ENCODE data around the gene PIK3CA.

PIK3CA gene

GRCh38 chr3:179174316-179174715, 26.2 kb downstream of the PIK3CA start:
- no peak for TF ChIP-seq SIN3A (IDR thresholded peaks at IDR 0.05; ENCODE audit: borderline replicate concordance, insufficient read depth, low read length)

GRCh38 chr3:179174898-179175297, 26.7 kb downstream of the PIK3CA start:
- no peak for TF ChIP-seq SIN3A (IDR thresholded peaks at IDR 0.05; ENCODE audit: borderline replicate concordance, insufficient read depth, low read length)
- TF ChIP-seq REST (IDR thresholded peaks at IDR 0.05; ENCODE audit: insufficient read depth in 1 of 2, low read depth in 2 of 2, low read length in 2 of 2), result no peak
- TF ChIP-seq POLR2AphosphoS5 (IDR thresholded peaks at IDR 0.05; ENCODE audit: low read depth, low read length), result no peak
- TF ChIP-seq FOXP2 (optimal IDR thresholded peaks at IDR 0.05; ENCODE audit: borderline replicate concordance, extremely low read depth, extremely low read length, insufficient read depth), result no peak
- no peak for TF ChIP-seq TAF1 (IDR thresholded peaks at IDR 0.05; ENCODE audit: borderline replicate concordance, insufficient read depth, low read length)

GRCh38 chr3:179175358-179175757, 27.2 kb downstream of the PIK3CA start:
- TF ChIP-seq REST (IDR thresholded peaks at IDR 0.05; ENCODE audit: insufficient read depth in 1 of 2, low read depth in 2 of 2, low read length in 2 of 2), result no peak
- no peak for TF ChIP-seq POLR2AphosphoS5 (IDR thresholded peaks at IDR 0.05; ENCODE audit: low read depth, low read length)
- TF ChIP-seq SIN3A (IDR thresholded peaks at IDR 0.05; ENCODE audit: borderline replicate concordance, insufficient read depth, low read length), result no peak
- no peak for TF ChIP-seq FOXP2 (optimal IDR thresholded peaks at IDR 0.05; ENCODE audit: borderline replicate concordance, extremely low read depth, extremely low read length, insufficient read depth)
- no peak for TF ChIP-seq TAF1 (IDR thresholded peaks at IDR 0.05; ENCODE audit: borderline replicate concordance, insufficient read depth, low read length)

DNA sequence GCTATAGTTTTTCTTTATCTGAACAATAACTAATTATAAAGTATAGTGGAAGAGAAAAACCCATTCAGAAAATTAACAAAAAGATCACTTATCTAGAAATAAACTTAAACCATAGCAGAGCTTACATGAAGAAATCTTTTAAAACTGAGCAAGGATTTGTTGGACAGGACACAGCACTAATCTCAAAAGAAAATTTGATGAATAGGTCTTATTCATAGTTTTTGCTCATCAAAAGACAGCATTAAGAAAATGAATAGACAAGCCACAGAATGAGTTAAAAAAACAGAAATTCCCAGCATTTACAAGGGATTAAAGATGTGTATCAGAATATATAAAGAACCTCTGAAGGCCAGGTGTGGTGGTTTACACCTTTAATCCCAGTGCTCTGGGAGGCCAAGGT, 29.5 kb downstream of the PIK3CA start:
- TF ChIP-seq FOXP2 (optimal IDR thresholded peaks at IDR 0.05; ENCODE audit: borderline replicate concordance, extremely low read depth, extremely low read length, insufficient read depth) (no peak), TAF1 (IDR thresholded peaks at IDR 0.05; ENCODE audit: borderline replicate concordance, insufficient read depth, low read length) (no peak), POLR2AphosphoS5 (IDR thresholded peaks at IDR 0.05; ENCODE audit: low read depth, low read length) (no peak), SIN3A (IDR thresholded peaks at IDR 0.05; ENCODE audit: borderline replicate concordance, insufficient read depth, low read length) (no peak), REST (IDR thresholded peaks at IDR 0.05; ENCODE audit: insufficient read depth in 1 of 2, low read depth in 2 of 2, low read length in 2 of 2) (no peak)

DNA sequence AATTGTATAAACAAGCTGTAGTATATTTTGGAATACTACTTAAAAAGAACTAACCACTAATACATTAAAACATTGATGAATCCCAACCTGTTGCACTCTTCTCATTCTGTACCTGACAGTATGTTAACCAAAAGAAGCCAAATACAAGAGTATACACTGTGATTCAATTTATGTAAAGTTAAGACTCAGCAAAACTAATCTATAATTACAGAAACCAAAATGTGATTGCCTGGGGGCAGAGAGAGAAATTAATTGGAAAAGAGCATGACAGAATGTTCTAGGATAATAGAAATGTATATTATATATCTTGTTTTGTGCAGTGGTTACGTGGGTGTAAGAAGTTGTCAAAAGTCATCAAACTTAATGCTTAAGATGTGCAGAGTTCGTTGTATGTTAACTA, 31.1 kb downstream of the PIK3CA start:
- TF ChIP-seq POLR2AphosphoS5 (IDR thresholded peaks at IDR 0.05; ENCODE audit: low read depth, low read length) (no peak), SIN3A (IDR thresholded peaks at IDR 0.05; ENCODE audit: borderline replicate concordance, insufficient read depth, low read length) (no peak), REST (IDR thresholded peaks at IDR 0.05; ENCODE audit: insufficient read depth in 1 of 2, low read depth in 2 of 2, low read length in 2 of 2) (no peak), FOXP2 (optimal IDR thresholded peaks at IDR 0.05; ENCODE audit: borderline replicate concordance, extremely low read depth, extremely low read length, insufficient read depth) (no peak), TAF1 (IDR thresholded peaks at IDR 0.05; ENCODE audit: borderline replicate concordance, insufficient read depth, low read length) (no peak)
